ENCODE measurements around the gene SLC35E3. TPM values are rescaled to one million over a fixed set of nuclear protein-coding genes. Genes with fewer than 3 reads are reported as not detected.

SLC35E3 gene
- polyA plus RNA-seq, 1 of the 3 experiments (the other 2 are of a cell fraction), result 5.7 TPM

DNA sequence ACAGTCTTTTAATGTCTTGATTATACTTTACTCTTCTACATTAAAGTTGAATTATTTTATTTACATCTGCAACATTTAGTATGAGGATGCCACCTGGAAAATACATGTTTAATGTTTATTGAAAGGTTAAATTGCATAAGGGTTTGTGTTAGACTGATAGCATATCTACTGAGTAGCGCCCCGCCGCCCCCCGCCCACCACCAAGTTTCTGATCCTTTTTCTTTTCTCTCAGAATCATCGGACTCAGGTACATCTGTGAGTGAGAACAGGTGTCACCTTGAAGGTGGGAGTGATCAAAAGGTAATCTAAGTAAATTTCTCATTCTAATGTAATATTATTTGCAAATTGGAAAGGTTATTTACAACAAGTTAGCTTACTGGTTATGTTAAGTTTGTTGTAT is 78.2 kb downstream of the SLC35E3 start (continued):
- TF ChIP-seq, protein P1, sequence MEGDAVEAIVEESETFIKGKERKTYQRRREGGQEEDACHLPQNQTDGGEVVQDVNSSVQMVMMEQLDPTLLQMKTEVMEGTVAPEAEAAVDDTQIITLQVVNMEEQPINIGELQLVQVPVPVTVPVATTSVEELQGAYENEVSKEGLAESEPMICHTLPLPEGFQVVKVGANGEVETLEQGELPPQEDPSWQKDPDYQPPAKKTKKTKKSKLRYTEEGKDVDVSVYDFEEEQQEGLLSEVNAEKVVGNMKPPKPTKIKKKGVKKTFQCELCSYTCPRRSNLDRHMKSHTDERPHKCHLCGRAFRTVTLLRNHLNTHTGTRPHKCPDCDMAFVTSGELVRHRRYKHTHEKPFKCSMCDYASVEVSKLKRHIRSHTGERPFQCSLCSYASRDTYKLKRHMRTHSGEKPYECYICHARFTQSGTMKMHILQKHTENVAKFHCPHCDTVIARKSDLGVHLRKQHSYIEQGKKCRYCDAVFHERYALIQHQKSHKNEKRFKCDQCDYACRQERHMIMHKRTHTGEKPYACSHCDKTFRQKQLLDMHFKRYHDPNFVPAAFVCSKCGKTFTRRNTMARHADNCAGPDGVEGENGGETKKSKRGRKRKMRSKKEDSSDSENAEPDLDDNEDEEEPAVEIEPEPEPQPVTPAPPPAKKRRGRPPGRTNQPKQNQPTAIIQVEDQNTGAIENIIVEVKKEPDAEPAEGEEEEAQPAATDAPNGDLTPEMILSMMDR (IDR thresholded peaks at IDR 0.05), result no peak

DNA sequence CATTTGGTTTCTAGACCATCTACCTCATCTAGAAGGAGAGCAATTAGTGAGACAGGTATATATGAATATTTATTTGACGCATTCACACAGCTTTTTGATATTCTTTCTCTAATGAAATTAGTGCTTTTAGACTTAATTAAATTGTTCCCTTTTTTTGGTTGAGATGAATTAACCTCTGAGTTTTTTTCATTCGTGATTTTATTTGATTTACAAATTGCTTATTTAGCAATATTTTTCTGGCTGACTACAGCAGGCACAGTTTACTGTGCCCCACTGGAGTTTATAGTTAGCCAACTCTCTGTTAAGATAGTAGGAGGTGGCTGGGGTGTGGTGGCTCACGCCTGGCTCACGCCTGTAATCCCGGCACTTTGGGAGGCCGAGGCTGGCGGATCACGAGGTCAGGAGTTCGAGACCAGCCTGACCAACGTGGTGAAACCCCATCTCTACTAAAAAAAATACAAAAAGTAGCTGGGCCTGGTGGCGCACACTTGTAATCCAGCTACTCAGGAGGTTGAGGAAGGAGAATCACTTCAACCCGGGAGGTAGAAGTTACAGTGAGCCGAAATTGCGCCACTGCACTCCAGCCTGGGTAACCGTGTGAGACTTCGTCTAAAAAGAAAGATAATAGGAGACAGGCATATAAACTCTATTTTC is 78.7 kb downstream of the SLC35E3 start:
- TF ChIP-seq NFIC (IDR thresholded peaks at IDR 0.05; ENCODE audit: borderline replicate concordance) (no peak), SMC3 (IDR thresholded peaks at IDR 0.05; ENCODE audit: low read depth, low read length) (no peak), FOXM1 (IDR thresholded peaks at IDR 0.05; ENCODE audit: low read depth) (no peak), RCOR1 (IDR thresholded peaks at IDR 0.05; ENCODE audit: low read length) (no peak)
- TF ChIP-seq, protein P2, sequence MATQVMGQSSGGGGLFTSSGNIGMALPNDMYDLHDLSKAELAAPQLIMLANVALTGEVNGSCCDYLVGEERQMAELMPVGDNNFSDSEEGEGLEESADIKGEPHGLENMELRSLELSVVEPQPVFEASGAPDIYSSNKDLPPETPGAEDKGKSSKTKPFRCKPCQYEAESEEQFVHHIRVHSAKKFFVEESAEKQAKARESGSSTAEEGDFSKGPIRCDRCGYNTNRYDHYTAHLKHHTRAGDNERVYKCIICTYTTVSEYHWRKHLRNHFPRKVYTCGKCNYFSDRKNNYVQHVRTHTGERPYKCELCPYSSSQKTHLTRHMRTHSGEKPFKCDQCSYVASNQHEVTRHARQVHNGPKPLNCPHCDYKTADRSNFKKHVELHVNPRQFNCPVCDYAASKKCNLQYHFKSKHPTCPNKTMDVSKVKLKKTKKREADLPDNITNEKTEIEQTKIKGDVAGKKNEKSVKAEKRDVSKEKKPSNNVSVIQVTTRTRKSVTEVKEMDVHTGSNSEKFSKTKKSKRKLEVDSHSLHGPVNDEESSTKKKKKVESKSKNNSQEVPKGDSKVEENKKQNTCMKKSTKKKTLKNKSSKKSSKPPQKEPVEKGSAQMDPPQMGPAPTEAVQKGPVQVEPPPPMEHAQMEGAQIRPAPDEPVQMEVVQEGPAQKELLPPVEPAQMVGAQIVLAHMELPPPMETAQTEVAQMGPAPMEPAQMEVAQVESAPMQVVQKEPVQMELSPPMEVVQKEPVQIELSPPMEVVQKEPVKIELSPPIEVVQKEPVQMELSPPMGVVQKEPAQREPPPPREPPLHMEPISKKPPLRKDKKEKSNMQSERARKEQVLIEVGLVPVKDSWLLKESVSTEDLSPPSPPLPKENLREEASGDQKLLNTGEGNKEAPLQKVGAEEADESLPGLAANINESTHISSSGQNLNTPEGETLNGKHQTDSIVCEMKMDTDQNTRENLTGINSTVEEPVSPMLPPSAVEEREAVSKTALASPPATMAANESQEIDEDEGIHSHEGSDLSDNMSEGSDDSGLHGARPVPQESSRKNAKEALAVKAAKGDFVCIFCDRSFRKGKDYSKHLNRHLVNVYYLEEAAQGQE (IDR thresholded peaks at IDR 0.05; ENCODE audit: low read depth, low read length), result no peak
- ChIA-PET CTCF (interaction anchor here (0.6 to 0.9 kb wide), 2 partner anchors 8 to 245 kb away, joined by 3 read pairs; no protein-coding TSS in a partner anchor), POLR2A (no interaction called here)
- Histone ChIP-seq H3K4me1 (ENCODE audit: control insufficient read depth in 1 of 2, insufficient read depth in 2 of 2, low read depth in 1 of 2, low read length in 1 of 2) (0 out of 4 replicates have a peak, but pooled peaks cover 0 to 3% of the 10 kb centered on the region in 2 experiments), H2AFZ (ENCODE audit: low read depth) (no peak overlapping the region), H3K9me3 (no peaks in the 10 kb centered on the region), H3K4me3 (ENCODE audit: low read depth in 2 of 2, low read length in 1 of 2) (no peak overlapping the region), H3F3A (replicated peaks; ENCODE audit: insufficient read depth) (peaks cover 88% of the 10 kb centered on the region), H3K27me3 (ENCODE audit: insufficient read depth) (no peaks in the 10 kb centered on the region), H4K20me1 (ENCODE audit: insufficient read depth) (peaks cover 99% of the 10 kb centered on the region), H3K36me3 (replicated peaks in 1 of 2; ENCODE audit: control insufficient read depth in 1 of 2, insufficient read depth in 2 of 2, low read length in 1 of 2) (peaks cover 68 to 98% of the 10 kb centered on the region in 2 experiments), H3K4me2 (no peak overlapping the region), H3K27ac (ENCODE audit: low read depth in 2 of 2, low read length in 1 of 2) (peak overlapping the region in 1 of 2 experiments; percentile 65; a peak in 2 of 4 replicates), H3K9ac (no peak overlapping the region), H3K79me2 (ENCODE audit: insufficient read depth) (peaks cover 84% of the 10 kb centered on the region), H3K9me2 (no peaks in the 10 kb centered on the region)
- 97% methylated on average over 16 of the region's 16 CpGs for WGBS (ENCODE audit: low lambda C conversion rate)
- DNase-seq, result no peak

DNA sequence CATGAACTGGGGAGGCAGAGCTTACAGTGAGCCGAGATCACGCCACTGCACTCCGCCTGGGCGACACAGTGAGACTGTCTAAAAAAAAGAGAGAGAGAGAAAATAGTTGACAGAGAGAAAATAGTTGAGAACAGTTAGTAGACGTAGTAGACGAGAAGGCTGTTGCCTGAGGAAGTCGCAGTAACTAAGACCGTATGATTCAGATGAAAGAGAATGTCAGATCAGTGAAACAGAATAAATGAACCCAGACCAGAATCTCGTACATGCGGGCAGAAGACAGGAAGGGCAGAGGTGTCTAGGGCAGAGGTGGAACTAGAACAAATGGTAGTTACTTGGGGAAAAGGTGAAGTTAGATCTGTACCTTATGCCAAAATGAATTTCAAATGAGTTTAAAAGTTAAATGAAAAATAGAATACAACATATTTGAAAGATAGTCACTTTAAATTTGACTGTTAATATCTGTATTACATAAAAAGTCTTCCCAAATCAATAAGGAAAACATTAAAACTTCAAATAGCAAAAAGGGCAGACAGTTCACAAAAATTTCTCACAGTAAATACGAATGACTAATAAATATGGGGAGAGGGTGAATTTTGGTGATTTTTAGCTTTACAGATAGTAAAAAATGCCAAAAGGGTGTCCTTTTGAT is 79.7 kb downstream of the SLC35E3 start:
- no peaks in the 10 kb centered on the region for H3K9me3 ChIP-seq
- no peak overlapping the region for H3K4me3 ChIP-seq (ENCODE audit: low read depth in 2 of 2, low read length in 1 of 2)
- peaks cover 83% of the 10 kb centered on the region for H3K79me2 ChIP-seq (ENCODE audit: insufficient read depth)
- H3K9me2 ChIP-seq, result no peaks in the 10 kb centered on the region
- H3K9ac ChIP-seq, result no peak overlapping the region
- H3K27me3 ChIP-seq (ENCODE audit: insufficient read depth), result no peaks in the 10 kb centered on the region
- H3K4me1 ChIP-seq (ENCODE audit: control insufficient read depth in 1 of 2, insufficient read depth in 2 of 2, low read depth in 1 of 2, low read length in 1 of 2), result no peaks in the 10 kb centered on the region
- POLR2A ChIA-PET, result no interaction called here
- CTCF ChIA-PET, result no interaction called here
- peaks cover 66 to 98% of the 10 kb centered on the region in 2 experiments for H3K36me3 ChIP-seq (replicated peaks in 1 of 2; ENCODE audit: control insufficient read depth in 1 of 2, insufficient read depth in 2 of 2, low read length in 1 of 2)
- TF ChIP-seq GATA2 (CRISPR knock-in tag; IDR thresholded peaks at IDR 0.05) (no peak), MEF2A (IDR thresholded peaks at IDR 0.05; ENCODE audit: borderline replicate concordance, low read depth) (no peak), ELF1 (IDR thresholded peaks at IDR 0.05) (no peak), POLR2AphosphoS5 (IDR thresholded peaks at IDR 0.05; ENCODE audit: low read depth, low read length) (no peak), RCOR1 (IDR thresholded peaks at IDR 0.05; ENCODE audit: low read length) (no peak)
- TF ChIP-seq, protein P3, sequence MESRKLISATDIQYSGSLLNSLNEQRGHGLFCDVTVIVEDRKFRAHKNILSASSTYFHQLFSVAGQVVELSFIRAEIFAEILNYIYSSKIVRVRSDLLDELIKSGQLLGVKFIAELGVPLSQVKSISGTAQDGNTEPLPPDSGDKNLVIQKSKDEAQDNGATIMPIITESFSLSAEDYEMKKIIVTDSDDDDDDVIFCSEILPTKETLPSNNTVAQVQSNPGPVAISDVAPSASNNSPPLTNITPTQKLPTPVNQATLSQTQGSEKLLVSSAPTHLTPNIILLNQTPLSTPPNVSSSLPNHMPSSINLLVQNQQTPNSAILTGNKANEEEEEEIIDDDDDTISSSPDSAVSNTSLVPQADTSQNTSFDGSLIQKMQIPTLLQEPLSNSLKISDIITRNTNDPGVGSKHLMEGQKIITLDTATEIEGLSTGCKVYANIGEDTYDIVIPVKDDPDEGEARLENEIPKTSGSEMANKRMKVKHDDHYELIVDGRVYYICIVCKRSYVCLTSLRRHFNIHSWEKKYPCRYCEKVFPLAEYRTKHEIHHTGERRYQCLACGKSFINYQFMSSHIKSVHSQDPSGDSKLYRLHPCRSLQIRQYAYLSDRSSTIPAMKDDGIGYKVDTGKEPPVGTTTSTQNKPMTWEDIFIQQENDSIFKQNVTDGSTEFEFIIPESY (IDR thresholded peaks at IDR 0.05; ENCODE audit: borderline replicate concordance, low read depth), result no peak
- TF ChIP-seq, protein P2 (IDR thresholded peaks at IDR 0.05; ENCODE audit: low read depth, low read length), result no peak
- WGBS (ENCODE audit: low lambda C conversion rate), result 87% methylated on average over 11 of the region's 11 CpGs
- no peak overlapping the region for H3K4me2 ChIP-seq
- H3F3A ChIP-seq (replicated peaks; ENCODE audit: insufficient read depth), result peaks cover 93% of the 10 kb centered on the region
- H4K20me1 ChIP-seq (ENCODE audit: insufficient read depth), result peaks cover 99% of the 10 kb centered on the region
- H3K27ac ChIP-seq (ENCODE audit: low read depth in 2 of 2, low read length in 1 of 2), result peak overlapping the region in 1 of 2 experiments; percentile 65; a peak in 2 of 4 replicates
- DNase-seq, result no peak
- H2AFZ ChIP-seq (ENCODE audit: low read depth), result no peak overlapping the region
